K562 (cell line): ENCODE measurements around the gene CHMP5. TPM values are rescaled to one million over a fixed set of nuclear protein-coding genes. Genes with fewer than 3 reads are reported as not detected.

Source experiments
- ATAC-seq: fragments of 200-7000 bp; cut with Tn5 transposase; 3 replicates; pipeline ENCODE4 v1.9.1; 2020; ENCODE audit warnings: moderate library complexity
- BruUV-seq: library from RNA; stranded (reverse); fragments of 400-500 nt; replicated peaks from 2 replicates; lab custom pipeline; 2021; lab: Mats Ljungman, UMichigan
- CTCF ChIA-PET: fragments of 300-600 bp; formaldehyde crosslinking; extraction: SDS; loops from one replicate; lab custom pipeline; 2021; ENCODE audit warnings: low intra/inter-chr PET ratio; lab: Yijun Ruan, JAX
- POLR2A ChIA-PET: fragments of 300-600, 350-650 bp; sonication (Branson Sonifier 250); formaldehyde crosslinking; extraction: SDS; loops from one replicate; lab custom pipeline; 2021; ENCODE audit warnings: antibody characterized with exemption, inconsistent platforms; lab: Yijun Ruan, JAX
- DNase-seq, 4 experiments: peaks; one replicate each; pipeline versions ENCODE4 v3.0.0 to v3.0.0-alpha.2; 2011 to 2018; ENCODE audit warnings: low spot score in 3 of 4, mixed read lengths in 3 of 4; ENCODE audit errors: extremely low read depth in 1 of 4
- FAIRE-seq: peaks from 2 replicates; lab custom pipeline; 2011; peaks lifted over from hg19 to GRCh38; lab: Jason Lieb, UNC
- H2AFZ ChIP-seq: 2 replicates; pipeline ENCODE4 v1.6.0; 2011; ENCODE audit warnings: low read depth, low read length, control low read depth, inconsistent platforms
- H3K27ac ChIP-seq: fragments of 200-600 bp; 3 replicates; pipeline ENCODE4 v1.8.0; 2011; ENCODE audit warnings: low read depth, mild to moderate bottlenecking, control low read depth, inconsistent platforms, low read length, moderate library complexity, mixed read lengths; ENCODE audit errors: extremely low read depth
- H3K27me3 ChIP-seq, 2 experiments: fragments of 300-600 bp in 1 of 2; 2 replicates in 1 of 2; 3 replicates in 1 of 2; pipeline versions ENCODE4 v1.6.0 to v1.8.0; 2011; ENCODE audit warnings: inconsistent platforms in 2 of 2, low read length in 2 of 2, mild to moderate bottlenecking in 1 of 2, mixed read lengths in 1 of 2, moderate library complexity in 1 of 2; ENCODE audit not compliant: control insufficient read depth in 2 of 2, insufficient read depth in 2 of 2
- H3K36me3 ChIP-seq: fragments of 300-600 bp; 3 replicates; pipeline ENCODE4 v1.8.0; 2011; ENCODE audit warnings: mild to moderate bottlenecking, low read length, inconsistent platforms; ENCODE audit not compliant: control insufficient read depth, insufficient read depth
- H3K4me1 ChIP-seq, 2 experiments: fragments of 200-600 bp in 1 of 2; replicated peaks in 1 of 2; 2 replicates in 1 of 2; 3 replicates in 1 of 2; pipeline versions ENCODE4 v1.5.1 to v1.8.0; 2011; ENCODE audit warnings: inconsistent platforms in 2 of 2, low read length in 2 of 2, mild to moderate bottlenecking in 1 of 2, mixed read lengths in 1 of 2, moderate library complexity in 1 of 2; ENCODE audit not compliant: control insufficient read depth in 2 of 2, insufficient read depth in 2 of 2
- H3K4me2 ChIP-seq: 2 replicates; pipeline ENCODE4 v1.6.1; 2011; ENCODE audit warnings: low read length, control low read depth, inconsistent platforms, mixed read lengths; ENCODE audit not compliant: insufficient read depth
- H3K4me3 ChIP-seq: fragments of 200-600 bp; sonication (generic), shearing (Covaris generic); 2 replicates; pipeline ENCODE4 v1.5.1; 2016; ENCODE audit warnings: control low read depth, inconsistent platforms
- H3K79me2 ChIP-seq: fragments of 200-600 bp; 3 replicates; pipeline ENCODE4 v1.8.0; 2011; ENCODE audit warnings: low read length, inconsistent platforms; ENCODE audit not compliant: control insufficient read depth, insufficient read depth
- H3K9ac ChIP-seq, 2 experiments: 2 replicates each; pipeline versions ENCODE4 v1.6.0 to v1.6.1; 2011; ENCODE audit warnings: low read depth in 2 of 2, low read length in 2 of 2, control low read depth in 1 of 2, inconsistent platforms in 1 of 2, mild to moderate bottlenecking in 1 of 2, mixed read lengths in 1 of 2; ENCODE audit not compliant: insufficient read depth in 1 of 2
- H3K9me1 ChIP-seq: one replicate; pipeline ENCODE4 v1.6.0; 2011; ENCODE audit warnings: inconsistent platforms, mild to moderate bottlenecking, low read length, moderate library complexity; ENCODE audit not compliant: control insufficient read depth, insufficient read depth
- H3K9me3 ChIP-seq: replicated peaks from 2 replicates; pipeline ENCODE4 v1.5.1; 2011; ENCODE audit warnings: low read depth, low read length, inconsistent platforms; ENCODE audit not compliant: control insufficient read depth, insufficient read depth
- H4K20me1 ChIP-seq: replicated peaks from 2 replicates; pipeline ENCODE4 v1.6.1; 2011; ENCODE audit warnings: low read length, inconsistent platforms, mixed read lengths; ENCODE audit not compliant: control insufficient read depth, insufficient read depth
- REST ChIP-seq, 2 experiments: fragments of 450-650 bp; formaldehyde crosslinking in 1 of 2; IDR thresholded peaks; 2 replicates each; pipeline versions ENCODE4 v1.4.0 to v1.6.1; 2014 to 2020; ENCODE audit warnings: mild to moderate bottlenecking in 2 of 2, borderline replicate concordance in 1 of 2, low read depth in 1 of 2
- TFAM ChIP-seq: fragments of 250-450 bp; sonication (Bioruptor Pico); conservative IDR thresholded peaks from 2 replicates; pipeline ENCODE4 v1.5.0; 2021; ENCODE audit warnings: mild to moderate bottlenecking, moderate library complexity
- YY1 ChIP-seq, 3 experiments: IDR thresholded peaks; 2 replicates each; pipeline ENCODE4 v1.6.1; 2011; ENCODE audit warnings: low read length in 2 of 3, mild to moderate bottlenecking in 2 of 3, moderate library complexity in 2 of 3, borderline replicate concordance in 1 of 3, control low read depth in 1 of 3, low read depth in 1 of 3; ENCODE audit not compliant: insufficient read depth in 3 of 3, insufficient replicate concordance in 2 of 3, control insufficient read depth in 1 of 3, insufficient read length in 1 of 3; ENCODE audit errors: extremely low read depth in 1 of 3
- ZNF347 ChIP-seq: fragments of 450-650 bp; formaldehyde crosslinking; IDR thresholded peaks from 2 replicates; pipeline ENCODE4 v1.4.0; 2020; ENCODE audit warnings: low read depth, mild to moderate bottlenecking, moderate library complexity
- ZNF551 ChIP-seq: fragments of 250-450 bp; sonication (Bioruptor Pico); IDR thresholded peaks from 2 replicates; pipeline ENCODE4 v1.5.0; 2021; ENCODE audit warnings: mild to moderate bottlenecking, moderate library complexity
- ZNF699 ChIP-seq: fragments of 250-450 bp; sonication (Bioruptor Pico); IDR thresholded peaks from 2 replicates; pipeline ENCODE4 v1.8.0; 2021; ENCODE audit warnings: mild to moderate bottlenecking, moderate library complexity; ENCODE audit not compliant: insufficient replicate concordance
- WGBS: fragments of 100-300 bp; shearing (Covaris generic); methylation state at CpG from one replicate; pipeline ENCODE4 v1.1.6; 2016; ENCODE audit warnings: low coverage, mixed read lengths; ENCODE audit not compliant: insufficient coverage; ENCODE audit errors: missing lambda C conversion rate; 5-methylcytosine and 5-hydroxymethylcytosine counted together
- in situ Hi-C: fragments of 300-500 bp; cut with MboI; formaldehyde crosslinking; loops from 4 replicates; pipeline ENCODE4 v1.15.0; 2018; ENCODE audit warnings: inconsistent platforms, mixed read lengths
- intact Hi-C: fragments of 100-400 bp; cut with micrococcal nuclease; formaldehyde crosslinking; loops from 2 replicates; pipeline ENCODE4 v1.14.2; 2022
- polyA plus RNA-seq, 8 experiments: library from polyadenylated mRNA; depleted of rRNA in 4 of 8; stranded (reverse) in 5 of 8; unstranded in 3 of 8; fragments of >200 nt; fragmentation: Nextera tagmentation in 2 of 8; fragmentation: Illumina TruSeq in 1 of 8; extraction: Ambion mirVana in 2 of 8; extraction: Trizol in 1 of 8; gene quantifications; 2 replicates each; pipeline versions ENCODE4 v1.2.1 to v1.2.3, GENCODE V29; 2011 to 2014; ENCODE audit warnings: inconsistent platforms in 1 of 8, missing spikeins in 1 of 8
- total RNA-seq, 7 experiments: library from RNA; depleted of rRNA in 6 of 7; stranded (reverse); fragments of >200 nt in 6 of 7; fragmentation: Illumina TruSeq in 2 of 7; extraction: Trizol in 2 of 7; gene quantifications; 2 replicates each; pipeline versions ENCODE4 v1.2.1 to v1.2.3, GENCODE V29; 2011 to 2021; ENCODE audit warnings: low replicate concordance in 1 of 7

CHMP5 gene
- total and polyA plus RNA-seq, 9 of the 15 experiments (the other 6 are each of a cell fraction or from before 2014, with no cell fraction given): 36.0 to 105 (median 54.9) TPM

- no peaks in the 10 kb centered on the region for H3K9me3 ChIP-seq
- CTCF ChIA-PET: interaction anchor here (0.8 kb wide), 1 partner anchor 165 kb away, joined by 3 read pairs; no protein-coding TSS in a partner anchor
- DNase-seq (no peak), ATAC-seq (no peak), FAIRE-seq (no peak)
- intact Hi-C loops: loop anchor here (10.0 kb wide), 1 partner anchor 167 kb away; no protein-coding TSS in a partner anchor
- H2AFZ ChIP-seq: no peak overlapping the region
- no peak overlapping the region for H3K4me3 ChIP-seq
- WGBS: no CpG with 5 or more reads among the region's 4 CpGs
- H3K9me1 ChIP-seq: no peaks in the 10 kb centered on the region
- H3K36me3 ChIP-seq: peaks cover 16% of the 10 kb centered on the region
- no peak for TF ChIP-seq ZNF347
- TF ChIP-seq ZNF551 (CRISPR knock-in tag): no peak
- TF ChIP-seq REST (IDR thresholded peaks at IDR 0.05; ENCODE audit: borderline replicate concordance): no peak
- no peak for TF ChIP-seq REST (CRISPR knock-in tag; IDR thresholded peaks at IDR 0.05; ENCODE audit: low read depth)
- TF ChIP-seq TFAM: no peak
- no peak for TF ChIP-seq YY1 (IDR thresholded peaks at IDR 0.05; ENCODE audit: borderline replicate concordance in 1 of 3, control insufficient read depth in 1 of 3, extremely low read depth in 1 of 3, insufficient read depth in 3 of 3, insufficient read length in 1 of 3, insufficient replicate concordance in 2 of 3, low read depth in 1 of 3, low read length in 2 of 3)
- no peak for TF ChIP-seq ZNF699 (CRISPR knock-in tag)
- POLR2A ChIA-PET: interaction anchor here (0.5 kb wide), 1 partner anchor 24 kb away, joined by 3 read pairs; the partner anchor contains the start of genes BAG1 and CHMP5
- peaks cover 30% of the 10 kb centered on the region for H3K79me2 ChIP-seq
- H4K20me1 ChIP-seq: 0 out of 2 replicates have a peak, but pooled peaks cover 6% of the 10 kb centered on the region
- peaks cover 10 to 21% of the 10 kb centered on the region in 2 experiments; a peak in 4 of 5 replicates for H3K4me1 ChIP-seq
- no peaks in the 10 kb centered on the region for H3K27me3 ChIP-seq
- H3K9ac ChIP-seq: no peak overlapping the region
- BruUV-seq: no TSS peak
- H3K27ac ChIP-seq: no peak overlapping the region
- H3K4me2 ChIP-seq: no peak overlapping the region
- in situ Hi-C loops: no loop called here
These were observed 23.4 kb downstream of the CHMP5 start for GRCh38 chr9:33288235-33288634.
